HG03354 (cell line): ENCODE measurements around the gene SUSD1.
"Not testable (repeated sequence)": the region's sequence is repeated elsewhere in the genome, so short reads cannot be mapped to it uniquely, and the experiment has no call there.

ENCODE experiments used
- ATAC-seq: cut with Tn5 transposase; IDR thresholded peaks from one replicate; pipeline ENCODE4 v1.9.1; 2021; ENCODE audit warnings: mild to moderate bottlenecking; ENCODE audit not compliant: unreplicated experiment, poor library complexity, severe bottlenecking

The SUSD1 gene

DNA sequence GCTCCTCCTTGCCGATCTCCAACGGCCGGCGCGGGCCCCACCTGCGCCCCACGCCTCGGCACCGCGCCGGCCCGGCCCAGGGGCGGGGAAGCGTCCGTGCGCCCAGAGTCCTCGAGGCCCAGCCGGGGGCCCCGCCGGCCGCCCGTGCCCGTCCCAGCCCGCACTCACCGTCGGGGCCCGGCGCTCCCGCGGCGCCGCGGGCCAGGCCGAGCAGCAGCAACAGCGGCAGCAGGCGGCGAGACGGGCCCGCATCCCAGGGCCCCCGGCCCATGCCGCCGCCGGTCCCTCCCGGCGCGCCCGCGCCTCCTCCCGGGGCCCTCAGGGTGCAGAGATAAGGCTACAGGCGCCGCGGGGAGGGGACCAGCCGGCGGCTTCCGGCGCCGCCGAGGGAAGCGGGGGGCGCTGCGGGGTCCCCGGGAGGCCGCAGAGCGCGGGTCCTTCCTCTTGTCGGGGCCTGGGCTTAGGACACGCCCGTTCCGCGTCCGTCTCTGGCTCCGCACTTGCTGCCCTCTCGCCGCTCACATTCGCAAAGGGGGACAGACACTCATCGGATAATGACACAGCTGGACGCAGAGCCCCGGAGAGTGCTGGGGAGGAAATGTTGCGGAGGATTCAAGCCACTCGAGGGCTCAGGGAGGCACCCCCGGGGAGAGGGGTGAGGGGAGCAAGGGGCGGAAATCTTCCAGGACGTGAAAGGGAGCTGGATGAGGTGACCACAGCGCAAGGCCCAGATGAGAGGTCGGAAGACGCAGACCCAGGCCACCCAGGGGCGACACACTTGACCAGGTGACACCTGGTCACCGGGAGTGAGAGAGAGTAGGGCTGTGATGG is at the start of gene SUSD1:
TSS of gene SUSD1 (minus strand) at position 333 of the 831 bp plus-strand sequence. CDS start at position 271, 62 bp downstream.
- peak; percentile 68 for ATAC-seq

- ATAC-seq = peak; percentile 88
Observed at GRCh38 chr9:112224401-112225289, 49.5 kb upstream of the SUSD1 start.

- peak; percentile 97 for ATAC-seq
Observed at GRCh38 chr9:112218908-112219307, 43.8 kb upstream of the SUSD1 start.

- no peak for ATAC-seq
Observed at GRCh38 chr9:112212926-112213325, 37.8 kb upstream of the SUSD1 start.

- ATAC-seq = no peak
Observed at GRCh38 chr9:112207451-112207850, 32.4 kb upstream of the SUSD1 start.

DNA sequence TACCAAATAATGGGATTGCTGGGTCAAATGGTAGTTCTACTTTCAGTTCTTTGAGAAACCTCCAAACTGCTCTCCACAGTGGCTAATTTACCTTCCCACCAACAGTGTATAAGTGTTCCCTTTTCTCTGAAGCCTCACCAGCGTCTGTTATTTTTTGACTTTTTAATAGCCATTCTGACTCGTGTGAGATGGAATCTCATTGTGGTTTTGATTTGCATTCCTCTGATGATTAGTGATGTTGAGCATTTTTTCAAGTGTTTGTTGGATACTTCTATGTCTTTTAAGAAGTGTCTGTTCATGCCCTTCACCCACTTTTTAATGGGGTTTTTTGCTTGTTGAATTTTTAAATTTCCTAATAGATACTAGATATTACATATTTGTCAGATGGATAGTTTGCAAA is 28.4 kb upstream of the SUSD1 start:
- no peak for ATAC-seq

GRCh38 chr9:112200711-112201110 is 25.6 kb upstream of the SUSD1 start:
- no peak for ATAC-seq

- ATAC-seq = no peak
Observed at GRCh38 chr9:112198646-112199045, 23.5 kb upstream of the SUSD1 start.

DNA sequence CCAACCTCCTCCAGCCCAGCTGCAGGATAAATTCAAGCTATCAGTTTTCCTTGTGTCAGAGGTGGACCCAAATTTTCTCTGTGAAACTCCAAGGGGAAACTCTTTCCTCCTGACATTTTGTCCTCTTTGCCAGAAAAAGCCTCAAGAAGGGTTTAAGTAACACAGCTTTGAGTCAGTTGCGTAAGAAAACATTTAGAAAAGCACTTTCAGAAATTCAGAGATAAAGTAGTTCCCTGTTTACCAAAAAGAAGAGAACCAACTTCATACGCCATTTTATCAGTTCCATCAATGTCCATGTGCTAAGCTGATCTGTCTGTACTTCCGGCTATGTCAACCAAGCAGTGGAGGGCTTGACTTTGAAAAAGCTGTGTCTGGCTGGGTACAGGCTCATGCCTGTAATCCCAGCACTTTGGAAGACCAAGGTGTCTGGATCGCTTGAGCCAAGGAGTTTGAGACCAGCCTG is 19.9 kb upstream of the SUSD1 start:
- no peak for ATAC-seq

GRCh38 chr9:112193572-112194288 is 18.6 kb upstream of the SUSD1 start:
- ATAC-seq = no peak

DNA sequence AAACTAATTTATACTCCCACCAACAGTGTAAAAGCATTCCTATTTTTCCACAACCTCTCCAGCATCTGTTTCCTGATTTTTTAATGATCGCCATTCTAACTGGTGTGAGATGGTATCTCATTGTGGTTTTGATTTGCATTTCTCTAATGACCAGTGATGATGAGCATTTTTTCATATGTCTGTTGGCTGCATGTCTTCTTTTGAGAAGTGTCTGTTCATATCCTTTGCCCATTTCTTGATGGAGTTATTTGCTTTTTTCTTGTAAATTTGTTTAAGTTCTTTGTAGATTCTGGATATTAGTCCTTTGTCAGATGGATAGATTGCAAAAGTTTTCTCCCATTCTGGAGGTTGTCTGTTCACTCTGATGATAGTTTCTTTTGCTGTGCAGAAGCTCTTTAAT is 15.2 kb upstream of the SUSD1 start:
- not testable (repeated sequence) for ATAC-seq

DNA sequence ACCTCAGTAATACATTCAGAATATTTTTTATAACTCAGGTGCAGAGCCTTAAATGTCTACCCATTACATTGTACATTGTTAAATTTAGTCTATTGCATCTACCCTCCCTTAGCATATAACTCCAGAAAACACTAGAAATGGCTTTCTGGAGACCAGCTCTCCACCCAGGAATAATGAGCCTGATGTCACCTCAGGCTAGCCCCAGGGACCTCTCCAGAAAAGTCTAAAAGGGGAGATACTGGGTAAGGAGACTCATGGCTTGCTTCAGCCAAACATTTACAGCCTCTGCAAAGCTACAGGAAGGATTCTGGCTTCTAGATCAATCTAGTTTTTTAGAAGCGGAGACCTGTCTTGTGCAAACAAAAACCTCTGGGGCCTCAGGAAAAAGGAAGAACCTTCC is 13.8 kb upstream of the SUSD1 start:
- ATAC-seq = no peak

DNA sequence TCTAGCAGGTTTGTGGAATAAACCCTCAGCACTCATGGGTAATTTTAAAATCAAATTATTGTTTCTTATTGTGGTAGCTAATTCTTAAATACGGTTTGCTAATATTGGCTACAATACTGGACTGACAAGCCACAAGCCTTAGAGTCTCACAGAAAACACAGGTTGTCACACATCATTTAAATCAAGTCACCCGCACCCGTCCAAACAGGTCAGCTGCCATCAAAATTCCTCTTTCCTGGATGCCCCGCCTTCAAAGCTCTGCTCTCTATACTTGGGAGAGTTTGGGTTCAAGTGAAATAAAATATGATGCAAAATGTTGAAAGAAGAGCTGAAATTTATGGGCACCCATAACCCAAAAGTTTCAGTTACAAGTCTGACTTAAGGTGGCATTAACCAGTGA is 12.3 kb upstream of the SUSD1 start:
- ATAC-seq = no peak

DNA sequence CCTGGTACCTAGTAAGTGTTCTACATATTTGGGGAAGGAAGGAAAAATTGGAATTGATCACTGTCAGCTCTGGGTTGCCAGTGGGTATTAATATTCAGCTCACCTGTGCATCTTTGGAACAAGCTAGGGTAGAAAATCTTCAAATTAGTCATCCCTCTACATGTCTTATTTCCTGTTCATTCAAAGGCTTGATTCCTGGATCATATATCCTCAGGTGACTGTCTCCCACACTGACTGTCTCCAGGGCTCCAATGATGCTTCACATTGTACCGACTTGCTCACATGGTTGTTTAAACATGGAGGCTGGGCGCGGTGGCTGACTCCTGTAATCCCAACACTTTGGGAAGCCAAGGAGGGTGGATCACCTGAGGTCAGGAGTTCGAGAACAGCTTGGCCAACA is 11.6 kb upstream of the SUSD1 start:
- ATAC-seq = no peak

DNA sequence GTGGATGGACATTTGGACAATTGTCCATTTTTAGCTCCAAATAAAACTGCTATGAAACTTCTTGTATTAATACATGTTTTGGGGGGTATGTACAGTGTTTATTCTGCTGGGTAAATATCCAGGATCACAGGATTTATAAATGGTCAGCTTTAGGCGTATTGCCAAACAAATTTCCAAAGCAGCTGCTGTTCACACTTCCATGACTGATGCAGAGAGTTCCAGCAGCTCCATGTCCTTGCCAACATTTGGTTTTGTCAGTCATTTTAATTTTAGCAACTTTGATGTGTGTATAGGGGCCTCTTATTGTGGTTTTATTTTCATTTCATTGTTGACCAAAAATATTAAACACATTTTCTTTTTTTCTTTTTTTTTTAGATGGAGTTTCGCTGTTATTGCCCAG is 9.8 kb upstream of the SUSD1 start:
- ATAC-seq = no peak

GRCh38 chr9:112184221-112184620 is 9.1 kb upstream of the SUSD1 start:
- no peak for ATAC-seq

DNA sequence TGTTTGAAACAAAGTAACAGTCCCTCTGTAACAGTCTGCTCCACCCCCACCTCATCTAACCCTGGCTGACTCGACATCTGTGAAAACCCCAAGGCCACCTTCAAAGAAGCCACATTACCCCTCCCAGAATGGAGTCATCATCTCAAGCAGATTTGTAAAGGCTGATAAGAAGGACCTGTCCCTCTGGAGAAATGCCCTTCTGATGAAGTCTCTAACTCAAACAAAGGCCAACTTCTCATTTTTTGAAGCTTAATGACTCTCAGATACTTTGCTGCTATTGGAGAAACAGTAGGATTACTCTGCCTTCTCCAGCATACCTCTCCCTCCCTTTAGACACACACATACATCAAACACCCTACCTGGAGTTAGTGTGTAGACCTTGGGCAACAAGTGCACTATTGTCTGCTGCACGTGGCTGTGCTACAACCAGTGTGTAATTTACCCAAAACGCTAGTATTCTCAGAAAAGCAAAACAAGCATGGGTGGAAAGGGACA is 5.3 kb upstream of the SUSD1 start:
- no peak for ATAC-seq

DNA sequence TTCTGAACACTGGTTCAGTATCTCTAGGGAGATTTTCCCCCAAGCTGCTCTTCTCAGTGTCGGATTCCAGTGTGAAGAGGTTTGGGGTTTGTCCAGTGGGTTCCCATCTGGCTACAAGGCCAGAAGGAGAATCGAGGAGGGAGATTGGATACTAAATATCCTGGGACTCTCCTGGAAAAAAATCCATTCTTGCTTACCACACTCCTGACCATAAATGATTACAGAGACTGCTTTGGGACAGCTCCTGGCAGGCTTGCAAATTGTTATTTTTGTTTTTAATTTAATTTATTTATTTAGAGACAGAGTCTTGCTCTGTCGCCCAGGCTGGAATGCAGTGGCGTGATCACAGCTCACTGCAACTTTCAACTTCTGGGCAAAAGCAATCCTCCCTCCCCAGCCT is 4.7 kb upstream of the SUSD1 start:
- no peak for ATAC-seq

- ATAC-seq = no peak
Observed at GRCh38 chr9:112176524-112176923, 1.4 kb upstream of the SUSD1 start.

- ATAC-seq = no peak
Observed at GRCh38 chr9:112175796-112176315, 759 bp upstream of the SUSD1 start.
